ENCODE results near the gene PKLR. TPM values are rescaled to one million over a fixed set of nuclear protein-coding genes. Genes with fewer than 3 reads are reported as not detected.
A peak's percentile ranks its signal among the peaks of the same experiment; 100 is the strongest.

The PKLR gene
- total and polyA plus RNA-seq, 7 donors, result 0.01 TPM; not detected in 6

DNA sequence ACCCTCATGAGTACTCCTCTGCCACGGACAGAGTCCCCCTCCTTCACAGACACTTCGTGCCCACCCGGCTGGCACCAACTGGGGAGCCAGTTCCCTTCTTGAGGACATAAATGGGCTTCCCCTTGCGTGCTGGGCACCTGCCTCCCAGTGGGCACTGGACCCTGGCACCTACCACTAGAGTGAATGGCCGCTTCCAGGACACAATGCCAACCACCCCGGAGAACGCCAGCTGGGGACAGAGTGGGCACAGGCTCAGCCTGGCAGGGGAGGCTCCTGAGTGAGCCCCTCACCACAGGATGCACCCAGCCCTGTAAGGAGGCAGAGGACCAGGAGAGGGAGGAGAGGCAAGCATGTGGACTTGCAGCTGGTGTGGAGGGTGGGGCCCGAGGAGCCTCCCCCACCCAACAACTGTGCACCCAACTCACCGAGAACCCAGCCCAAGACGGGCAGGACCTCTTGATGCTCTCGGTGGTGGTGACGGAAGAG is 47.0 kb downstream of the PKLR start:
- whole genome bisulfite sequencing, 3 donors, result 11 to 25% (median 16%) methylated on average over 12 of the region's 12 CpGs
- Histone ChIP-seq H3K27ac (peak overlapping the region; percentile 94), H3K9me3 (no peaks in the 10 kb centered on the region), H3K4me1 (peaks cover 18% of the 10 kb centered on the region), H3K27me3 (ENCODE audit: insufficient read depth in 3 of 3, low read length in 2 of 3) (no peaks in the 10 kb centered on the region), H3K4me3 (peak overlapping the region; percentile 94), H3K36me3 (ENCODE audit: insufficient read depth in 1 of 2, low read depth in 1 of 2) (peaks cover 0 to 32% of the 10 kb centered on the region in 2 donors)
- intact Hi-C loops (cut with DNase I), result loop anchor here in 1 of 2 donors (5.0 kb wide), 2 partner anchors 68 to 338 kb away; partner anchors contain the start of gene RUSC1
- TF ChIP-seq, protein P1, sequence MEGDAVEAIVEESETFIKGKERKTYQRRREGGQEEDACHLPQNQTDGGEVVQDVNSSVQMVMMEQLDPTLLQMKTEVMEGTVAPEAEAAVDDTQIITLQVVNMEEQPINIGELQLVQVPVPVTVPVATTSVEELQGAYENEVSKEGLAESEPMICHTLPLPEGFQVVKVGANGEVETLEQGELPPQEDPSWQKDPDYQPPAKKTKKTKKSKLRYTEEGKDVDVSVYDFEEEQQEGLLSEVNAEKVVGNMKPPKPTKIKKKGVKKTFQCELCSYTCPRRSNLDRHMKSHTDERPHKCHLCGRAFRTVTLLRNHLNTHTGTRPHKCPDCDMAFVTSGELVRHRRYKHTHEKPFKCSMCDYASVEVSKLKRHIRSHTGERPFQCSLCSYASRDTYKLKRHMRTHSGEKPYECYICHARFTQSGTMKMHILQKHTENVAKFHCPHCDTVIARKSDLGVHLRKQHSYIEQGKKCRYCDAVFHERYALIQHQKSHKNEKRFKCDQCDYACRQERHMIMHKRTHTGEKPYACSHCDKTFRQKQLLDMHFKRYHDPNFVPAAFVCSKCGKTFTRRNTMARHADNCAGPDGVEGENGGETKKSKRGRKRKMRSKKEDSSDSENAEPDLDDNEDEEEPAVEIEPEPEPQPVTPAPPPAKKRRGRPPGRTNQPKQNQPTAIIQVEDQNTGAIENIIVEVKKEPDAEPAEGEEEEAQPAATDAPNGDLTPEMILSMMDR (IDR thresholded peaks at IDR 0.05), result no peak
- no peak for DNase-seq
- ATAC-seq, result no peak

DNA sequence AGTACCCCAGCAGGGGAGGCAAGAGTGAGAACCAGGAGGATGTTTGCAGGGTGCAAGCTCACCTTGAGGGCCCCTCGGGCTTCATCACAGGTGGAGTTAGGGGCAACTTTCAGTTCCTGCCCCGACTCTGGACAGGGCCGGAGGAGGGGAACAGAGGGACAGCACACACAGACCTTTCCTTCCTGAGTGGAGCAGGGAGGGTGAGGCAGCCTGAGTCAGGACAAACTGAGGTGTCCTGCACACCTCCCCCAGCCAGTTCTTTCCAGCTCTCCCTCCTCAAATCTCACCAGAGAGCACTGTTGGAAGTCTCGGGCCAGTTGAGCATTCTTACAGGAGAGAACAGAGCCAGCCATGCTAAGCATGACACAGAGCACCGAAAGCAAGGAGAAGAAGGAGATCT is 47.4 kb downstream of the PKLR start:
- H3K36me3 ChIP-seq (ENCODE audit: insufficient read depth in 1 of 2, low read depth in 1 of 2), result peaks cover 0 to 29% of the 10 kb centered on the region in 2 donors
- no peak for DNase-seq
- peaks cover 18% of the 10 kb centered on the region for H3K4me1 ChIP-seq
- peak overlapping the region; percentile 94 for H3K27ac ChIP-seq
- intact Hi-C loops (cut with DNase I), result loop anchor here in 1 of 2 donors (5.0 kb wide), 2 partner anchors 69 to 339 kb away; partner anchors contain the start of gene RUSC1
- H3K9me3 ChIP-seq, result no peaks in the 10 kb centered on the region
- no peaks in the 10 kb centered on the region for H3K27me3 ChIP-seq (ENCODE audit: insufficient read depth in 3 of 3, low read length in 2 of 3)
- ATAC-seq, result no peak
- TF ChIP-seq, protein P1 (IDR thresholded peaks at IDR 0.05), result no peak
- 53 to 61% (median 55%) methylated on average over 5 of the region's 5 CpGs for WGBS, 3 donors
- peak overlapping the region; percentile 94 for H3K4me3 ChIP-seq

DNA sequence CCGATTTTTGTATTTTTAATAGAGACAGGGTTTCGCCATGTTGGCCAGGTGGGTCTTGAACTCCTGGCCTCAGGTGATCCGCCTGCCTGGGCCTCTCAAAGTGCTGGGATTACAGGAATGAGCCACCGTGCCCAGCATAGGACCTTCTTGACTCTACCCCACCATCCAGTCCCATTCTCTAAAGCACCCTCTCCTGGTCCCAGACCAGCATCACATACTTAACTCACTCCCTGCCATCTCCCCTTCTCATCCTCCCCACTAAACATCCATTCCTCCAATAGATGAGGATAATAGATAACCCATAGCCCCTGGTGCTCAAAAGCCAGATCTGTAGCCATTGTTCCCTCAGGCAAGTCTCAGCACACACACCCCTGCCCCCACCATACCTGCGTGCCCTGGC is 48.0 kb downstream of the PKLR start:
- H3K9me3 ChIP-seq, result no peaks in the 10 kb centered on the region
- no peak overlapping the region for H3K4me3 ChIP-seq
- H3K4me1 ChIP-seq, result peaks cover 18% of the 10 kb centered on the region
- intact Hi-C loops (cut with DNase I), result loop anchor here in 1 of 2 donors (5.0 kb wide), 2 partner anchors 69 to 339 kb away; partner anchors contain the start of gene RUSC1
- DNase-seq (no peak), ATAC-seq (no peak)
- no peaks in the 10 kb centered on the region for H3K27me3 ChIP-seq (ENCODE audit: insufficient read depth in 3 of 3, low read length in 2 of 3)
- H3K36me3 ChIP-seq (ENCODE audit: insufficient read depth in 1 of 2, low read depth in 1 of 2), result peaks cover 0 to 29% of the 10 kb centered on the region in 2 donors
- TF ChIP-seq, protein P1 (IDR thresholded peaks at IDR 0.05), result no peak
- H3K27ac ChIP-seq, result no peak overlapping the region
- 86 to 89% (median 88%) methylated on average over 5 of the region's 5 CpGs for WGBS, 3 donors

DNA sequence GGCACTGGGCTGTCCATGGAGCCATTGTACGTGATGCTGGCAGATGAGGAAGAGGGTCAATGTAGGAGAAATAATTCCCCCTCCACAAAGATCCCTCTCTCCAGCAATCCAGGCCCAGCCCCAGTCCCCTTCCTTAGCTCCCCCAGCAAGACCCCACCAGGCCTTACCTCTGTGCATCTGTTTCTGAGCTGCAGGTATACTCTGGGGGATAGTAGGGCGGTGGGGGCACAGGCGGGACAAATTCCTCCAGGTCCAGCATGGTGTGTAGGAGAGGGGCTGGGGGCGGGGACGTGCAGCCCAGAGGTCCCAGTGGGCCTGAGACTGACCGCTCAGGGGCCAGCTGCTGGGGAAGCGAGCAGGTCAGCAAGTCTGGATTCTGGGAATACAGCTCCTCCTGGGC is 49.7 kb downstream of the PKLR start:
- H3K36me3 ChIP-seq (ENCODE audit: insufficient read depth in 1 of 2, low read depth in 1 of 2), result peaks cover 0 to 29% of the 10 kb centered on the region in 2 donors
- H3K4me3 ChIP-seq, result no peak overlapping the region
- H3K9me3 ChIP-seq, result no peaks in the 10 kb centered on the region
- no peak for ATAC-seq
- no peaks in the 10 kb centered on the region for H3K27me3 ChIP-seq (ENCODE audit: insufficient read depth in 3 of 3, low read length in 2 of 3)
- no peak for DNase-seq
- intact Hi-C loops (cut with DNase I), result loop anchor here (2.0 to 5.0 kb wide), 3 partner anchors 71 to 341 kb away; partner anchors contain the start of gene RUSC1 (in 1 of the 2)
- 83 to 87% (median 86%) methylated on average over 7 of the region's 7 CpGs for WGBS, 3 donors
- H3K27ac ChIP-seq, result no peak overlapping the region
- TF ChIP-seq, protein P1 (IDR thresholded peaks at IDR 0.05), result no peak
- H3K4me1 ChIP-seq, result peaks cover 18% of the 10 kb centered on the region
